ENCODE results near the gene DSG3. TPM values are rescaled to one million over a fixed set of nuclear protein-coding genes. Genes with fewer than 3 reads are reported as not detected.
A peak's percentile ranks its signal among the peaks of the same experiment; 100 is the strongest.

DSG3 gene
- total and polyA plus RNA-seq, 2 of the 13 experiments (the other 11 are each of a cell fraction or from before 2014, with no cell fraction given), result not detected

DNA sequence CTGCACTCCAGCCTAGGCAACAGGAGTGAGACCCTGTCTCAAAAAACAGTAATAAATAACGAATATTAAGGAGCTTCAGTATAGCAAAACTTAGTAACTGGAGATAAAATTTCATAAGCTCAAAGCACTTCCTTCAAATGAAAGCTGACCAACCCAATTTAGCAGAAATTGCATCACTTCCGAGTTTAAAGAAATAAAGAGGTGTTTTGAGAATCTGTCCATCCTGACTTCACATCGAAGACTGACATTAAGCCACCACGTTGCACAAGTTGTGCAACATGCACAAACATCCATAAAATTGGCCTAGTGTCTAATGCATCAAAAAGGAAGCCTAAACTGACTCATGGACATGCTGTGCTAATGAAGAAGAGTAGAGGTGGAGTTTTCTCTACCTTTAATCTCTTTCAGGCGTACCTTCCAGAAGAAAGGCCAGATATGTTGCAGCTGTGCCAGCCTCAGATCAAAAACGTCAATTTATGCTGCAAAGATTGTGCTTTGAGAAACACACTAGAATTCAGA, 7.7 kb upstream of the DSG3 start:
- no peaks in the 10 kb centered on the region for H3K4me1 ChIP-seq (ENCODE audit: insufficient read depth, low read length)
- no peak overlapping the region for H3K4me3 ChIP-seq (replicated peaks in 1 of 3; ENCODE audit: insufficient read depth in 1 of 3, low read depth in 2 of 3, low read length in 3 of 3)
- H3K9me3 ChIP-seq (ENCODE audit: low read length), result no peaks in the 10 kb centered on the region
- H3K27me3 ChIP-seq (ENCODE audit: control insufficient read depth in 1 of 2, insufficient read depth in 2 of 2, low read length in 2 of 2), result peaks cover 0 to 9% of the 10 kb centered on the region in 2 experiments; a peak in 3 of 5 replicates
- no TSS peak for BruUV-seq (replicated peaks)
- no peak overlapping the region for H2AFZ ChIP-seq (ENCODE audit: low read length)
- intact Hi-C loops (cut with micrococcal nuclease; ENCODE audit: unreplicated experiment), result no loop called here
- CTCF ChIA-PET (ENCODE audit: low intra/inter-chr PET ratio, low total read pairs), result no interaction called here
- POLR2A ChIA-PET, result no interaction called here
- no peak for FAIRE-seq
- no peak for DNase-seq (ENCODE audit: low spot score)
- no peak overlapping the region for H3K27ac ChIP-seq (ENCODE audit: extremely low read length, insufficient read depth, low read length)
- no peaks in the 10 kb centered on the region for H4K20me1 ChIP-seq (ENCODE audit: insufficient read depth, low read length)
- no peak for ATAC-seq
- no peaks in the 10 kb centered on the region for H3K36me3 ChIP-seq (replicated peaks in 1 of 2; ENCODE audit: control insufficient read depth in 1 of 2, insufficient read depth in 2 of 2, low read length in 2 of 2)
- H3K9ac ChIP-seq (ENCODE audit: insufficient read depth, low read depth, low read length), result no peak overlapping the region
- 16% methylated on average over 6 of the region's 6 CpGs for whole genome bisulfite sequencing (ENCODE audit: low lambda C conversion rate)
- no peaks in the 10 kb centered on the region for H3K79me2 ChIP-seq (ENCODE audit: insufficient read depth, low read length)
- H3K4me2 ChIP-seq (ENCODE audit: low read depth, low read length), result no peak overlapping the region
- in situ Hi-C loops (cut with HindIII; ENCODE audit: extremely low pct_ligation_motif_present, low pct_unique_long_range_greater_than_20kb), result no loop called here
- TF ChIP-seq ZNF230 (CRISPR knock-in tag; IDR thresholded peaks at IDR 0.05), result no peak
- no peak for TF ChIP-seq ZEB1 (IDR thresholded peaks at IDR 0.05; ENCODE audit: insufficient replicate concordance, low read depth)
- no peak for TF ChIP-seq ZNF720 (CRISPR knock-in tag; IDR thresholded peaks at IDR 0.05)
- TF ChIP-seq ZNF589 (CRISPR knock-in tag; conservative IDR thresholded peaks at IDR 0.05), result no peak
- peak; percentile 34; the same call in 1 of the 2 replicates for TF ChIP-seq CEBPB (IDR thresholded peaks at IDR 0.05; ENCODE audit: borderline replicate concordance, low read depth, low read length)
- no peak for TF ChIP-seq ARNTL (CRISPR knock-in tag; IDR thresholded peaks at IDR 0.05)

DNA sequence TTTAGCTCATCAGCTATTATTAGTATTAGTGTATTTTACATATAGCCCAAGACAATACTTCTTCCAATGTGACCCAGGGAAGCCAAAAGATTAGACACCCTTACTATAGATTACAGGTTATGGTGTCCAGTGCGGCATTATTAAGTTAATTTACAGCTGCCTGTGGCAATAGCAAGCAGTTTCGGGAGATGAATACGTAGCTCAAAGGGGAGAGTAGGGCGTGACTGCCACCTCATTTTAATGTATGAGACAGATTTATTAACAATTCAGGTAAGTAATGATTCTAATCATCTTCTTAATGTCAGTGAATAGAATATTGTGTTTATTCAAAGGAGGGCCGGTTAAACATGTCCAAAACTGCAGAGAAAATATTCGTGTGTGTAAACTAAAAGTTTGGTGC, 6.8 kb upstream of the DSG3 start:
- no peak for ATAC-seq
- POLR2A ChIA-PET, result no interaction called here
- H3K27ac ChIP-seq (ENCODE audit: extremely low read length, insufficient read depth, low read length), result no peak overlapping the region
- H4K20me1 ChIP-seq (ENCODE audit: insufficient read depth, low read length), result no peaks in the 10 kb centered on the region
- CTCF ChIA-PET (ENCODE audit: low intra/inter-chr PET ratio, low total read pairs), result no interaction called here
- H2AFZ ChIP-seq (ENCODE audit: low read length), result no peak overlapping the region
- H3K9me3 ChIP-seq (ENCODE audit: low read length), result no peaks in the 10 kb centered on the region
- FAIRE-seq, result no peak
- no peaks in the 10 kb centered on the region for H3K4me1 ChIP-seq (ENCODE audit: insufficient read depth, low read length)
- TF ChIP-seq ZNF619 (CRISPR knock-in tag; IDR thresholded peaks at IDR 0.05) (no peak), KDM5B (CRISPR knock-in tag; IDR thresholded peaks at IDR 0.05; ENCODE audit: borderline replicate concordance) (no peak), CTCF (CRISPR knock-in tag; IDR thresholded peaks at IDR 0.05) (no peak), KMT2A (CRISPR knock-in tag; IDR thresholded peaks at IDR 0.05) (no peak), TMF1 (CRISPR knock-in tag; IDR thresholded peaks at IDR 0.05; ENCODE audit: low read depth) (no peak), ZNF550 (CRISPR knock-in tag; IDR thresholded peaks at IDR 0.05; ENCODE audit: borderline replicate concordance) (no peak), HIVEP1 (CRISPR knock-in tag; IDR thresholded peaks at IDR 0.05) (no peak)
- peaks cover 0 to 9% of the 10 kb centered on the region in 2 experiments; a peak in 3 of 5 replicates for H3K27me3 ChIP-seq (ENCODE audit: control insufficient read depth in 1 of 2, insufficient read depth in 2 of 2, low read length in 2 of 2)
- intact Hi-C loops (cut with micrococcal nuclease; ENCODE audit: unreplicated experiment) (no loop called here), in situ Hi-C loops (cut with HindIII; ENCODE audit: extremely low pct_ligation_motif_present, low pct_unique_long_range_greater_than_20kb) (no loop called here)
- H3K4me3 ChIP-seq (replicated peaks in 1 of 3; ENCODE audit: insufficient read depth in 1 of 3, low read depth in 2 of 3, low read length in 3 of 3), result no peak overlapping the region
- no peak for DNase-seq (ENCODE audit: low spot score)
- H3K79me2 ChIP-seq (ENCODE audit: insufficient read depth, low read length), result no peaks in the 10 kb centered on the region
- H3K36me3 ChIP-seq (replicated peaks in 1 of 2; ENCODE audit: control insufficient read depth in 1 of 2, insufficient read depth in 2 of 2, low read length in 2 of 2), result no peaks in the 10 kb centered on the region
- no TSS peak for BruUV-seq (replicated peaks)
- H3K4me2 ChIP-seq (ENCODE audit: low read depth, low read length), result no peak overlapping the region
- 40% methylated on average over 6 of the region's 6 CpGs for WGBS (ENCODE audit: low lambda C conversion rate)
- H3K9ac ChIP-seq (ENCODE audit: insufficient read depth, low read depth, low read length), result no peak overlapping the region
